HG02798 (cell line): Measurements from ENCODE around the gene MT3.

Source experiments
- ATAC-seq: cut with Tn5 transposase; IDR thresholded peaks from one replicate; pipeline ENCODE4 v1.9.1; 2021; ENCODE audit warnings: mild to moderate bottlenecking; ENCODE audit not compliant: unreplicated experiment, poor library complexity

Gene MT3

DNA sequence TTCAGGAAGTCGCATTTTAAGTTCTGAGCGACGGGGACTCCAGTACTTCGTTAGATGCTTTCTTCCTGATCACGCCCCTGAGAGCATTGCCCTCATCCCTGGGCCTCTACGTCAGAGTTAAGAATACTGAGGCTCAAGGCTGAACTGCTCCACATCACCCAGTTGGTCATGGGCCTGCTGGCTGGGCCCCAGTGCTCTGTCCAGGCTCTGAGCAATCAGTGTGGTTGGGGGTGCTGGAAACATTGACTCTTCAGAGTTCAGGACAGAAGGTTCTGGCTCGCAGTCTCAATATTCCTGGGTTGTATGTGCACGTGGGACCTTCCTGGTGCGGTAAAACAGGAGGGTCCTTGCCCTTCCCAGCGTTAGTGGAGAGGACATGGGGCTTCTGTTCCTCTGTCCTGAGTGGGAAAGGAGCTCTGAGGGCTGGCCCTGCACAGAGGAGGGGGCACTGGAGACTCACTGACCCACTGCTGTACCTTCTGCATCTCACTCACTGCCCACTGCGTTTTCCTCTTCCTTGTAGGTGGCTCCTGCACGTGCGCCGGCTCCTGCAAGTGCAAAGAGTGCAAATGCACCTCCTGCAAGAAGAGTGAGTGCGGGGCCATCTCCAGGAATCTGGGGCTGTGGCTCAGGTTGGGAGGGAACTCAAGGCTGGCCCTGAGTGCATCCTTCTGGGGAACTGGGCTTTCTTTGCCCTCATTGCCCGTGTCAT is 36.8 kb downstream of the MT3 start:
- ATAC-seq = peak; percentile 12

- ATAC-seq = no peak
Measured at GRCh38 chr16:56626685-56627084, 37.4 kb downstream of the MT3 start.

DNA sequence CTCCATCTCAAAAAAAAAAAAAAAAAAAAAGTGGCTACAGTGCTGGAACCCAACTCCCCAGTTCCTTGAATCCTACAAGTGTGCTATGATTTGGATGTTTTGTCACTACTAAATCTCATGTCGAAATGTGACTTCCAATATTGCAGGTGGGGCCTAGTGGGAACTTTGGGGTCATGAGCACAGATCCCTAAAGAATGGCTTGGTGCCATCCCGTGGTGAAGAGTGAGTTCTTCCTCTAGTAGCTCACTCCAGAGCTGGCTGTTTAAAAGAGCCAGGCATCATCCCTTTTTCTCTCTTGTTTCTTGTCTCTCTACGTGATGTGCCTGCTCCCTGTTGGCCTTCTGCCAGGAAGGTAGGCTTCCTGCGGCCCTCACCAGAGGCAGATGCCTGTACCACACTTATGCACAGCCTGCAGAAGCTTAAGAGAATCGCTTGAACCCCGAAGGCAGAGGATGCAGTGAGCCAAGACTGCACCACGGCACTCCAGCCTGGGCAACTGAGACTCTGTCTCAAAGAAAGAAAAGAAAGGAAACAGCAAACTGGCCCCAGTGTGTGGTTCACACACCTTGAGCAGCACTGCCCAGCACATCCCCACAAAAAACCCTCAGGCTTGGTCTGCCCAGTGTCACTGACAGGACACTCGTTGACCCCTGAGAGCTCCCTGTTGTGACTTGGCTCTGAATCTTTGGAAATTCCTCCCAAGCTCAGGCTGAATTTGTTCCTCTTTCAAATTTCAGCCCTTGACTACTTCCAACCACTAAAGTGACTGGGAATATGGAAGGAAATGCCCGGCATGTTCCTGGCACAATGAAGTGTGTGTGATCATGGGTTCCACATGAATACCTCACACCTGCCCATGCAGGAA is 39.4 kb downstream of the MT3 start:
- no peak for ATAC-seq

DNA sequence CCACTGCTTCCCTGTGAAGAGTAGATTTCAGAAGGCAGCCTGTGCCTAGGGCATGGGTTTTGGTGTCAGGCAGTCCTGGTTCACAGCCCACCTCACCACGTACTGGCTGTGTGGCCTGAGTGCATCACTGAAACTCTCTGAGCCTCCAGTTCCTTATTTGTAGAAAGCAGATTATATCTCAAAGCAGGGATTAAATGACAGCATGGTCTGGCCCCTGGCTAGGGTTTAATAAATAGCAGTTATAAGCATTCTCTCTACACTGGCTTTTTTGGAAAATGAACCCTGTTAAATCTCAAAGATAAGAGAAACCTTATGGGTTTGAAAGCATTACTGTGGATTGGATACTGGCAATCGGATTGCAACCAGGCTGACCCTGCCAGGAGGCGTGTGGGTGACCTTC is 40.2 kb downstream of the MT3 start:
- ATAC-seq = no peak

DNA sequence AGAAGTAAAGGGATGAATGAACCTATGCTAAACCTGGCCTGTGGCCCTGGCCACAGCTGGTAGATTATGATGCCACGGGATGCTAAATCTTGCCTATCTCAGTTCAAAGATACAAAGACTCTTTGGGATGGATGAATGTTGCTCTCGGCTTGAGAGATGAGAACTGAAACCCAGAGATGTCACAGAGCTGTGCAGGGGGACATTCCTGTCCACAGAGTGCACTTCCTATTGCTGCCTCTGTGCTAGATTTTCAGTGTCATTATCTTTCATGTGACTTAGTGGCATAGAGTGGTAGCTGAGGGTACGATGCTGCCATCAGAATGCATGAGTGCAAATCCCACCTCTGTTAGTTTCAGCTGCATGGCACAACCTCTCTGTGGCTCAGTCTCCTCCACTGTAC is 40.8 kb downstream of the MT3 start:
- peak; percentile 66 for ATAC-seq

GRCh38 chr16:56631197-56631596 is 41.9 kb downstream of the MT3 start:
- ATAC-seq = no peak

DNA sequence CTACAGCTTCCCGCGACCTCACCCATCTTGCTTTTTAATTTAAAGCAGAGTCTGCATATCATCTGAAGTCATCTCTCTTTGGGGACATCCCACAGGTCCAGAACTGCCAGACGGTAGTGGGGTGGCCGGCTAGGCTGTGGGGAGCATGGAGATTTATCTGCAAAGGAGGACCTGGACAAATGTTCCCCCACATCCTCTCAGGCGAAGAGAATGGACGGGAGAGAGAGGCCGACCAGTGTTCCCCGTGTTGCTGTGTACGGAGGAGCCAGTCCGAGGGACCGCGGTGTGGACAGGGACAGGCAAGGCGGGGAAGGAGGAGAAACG is 42.5 kb downstream of the MT3 start:
- ATAC-seq = no peak

DNA sequence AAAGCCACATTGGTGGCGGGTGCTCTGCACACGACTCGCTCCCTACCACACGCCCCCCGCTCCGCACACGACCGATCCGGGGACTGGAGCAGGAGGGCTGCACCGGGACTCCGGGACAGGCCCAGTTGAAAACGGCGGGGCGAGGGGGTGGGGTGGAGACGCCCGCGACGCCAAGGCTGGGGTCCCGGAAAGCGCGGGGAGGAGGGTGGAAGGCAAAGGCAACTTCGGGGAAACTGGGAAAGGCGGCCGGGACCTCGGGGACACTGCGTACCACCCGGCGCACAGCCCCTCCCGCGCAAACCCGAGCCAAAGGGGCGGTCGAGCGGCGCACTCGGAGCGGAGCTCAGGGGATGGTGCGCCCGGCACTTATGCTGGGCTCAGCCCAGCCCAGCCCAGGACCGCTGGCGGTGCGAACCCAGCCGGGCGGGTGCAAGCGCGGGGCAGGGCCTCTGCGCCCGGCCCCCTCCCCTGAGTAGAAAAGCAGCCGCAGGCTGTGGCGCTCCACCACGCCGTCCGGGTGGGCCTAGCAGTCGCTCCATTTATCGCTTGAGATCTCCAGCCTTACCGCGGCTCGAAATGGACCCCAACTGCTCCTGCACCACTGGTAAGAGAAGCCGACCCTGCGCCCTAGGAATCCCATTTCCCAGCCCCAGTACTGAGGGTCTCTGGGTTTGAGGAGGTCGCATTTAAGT is 43.0 kb downstream of the MT3 start, which contains the start of gene MT1M:
TSS of gene MT1M (plus strand) at position 504 of the 692 bp plus-strand sequence. CDS start at position 577, 73 bp downstream.
- no peak for ATAC-seq

DNA sequence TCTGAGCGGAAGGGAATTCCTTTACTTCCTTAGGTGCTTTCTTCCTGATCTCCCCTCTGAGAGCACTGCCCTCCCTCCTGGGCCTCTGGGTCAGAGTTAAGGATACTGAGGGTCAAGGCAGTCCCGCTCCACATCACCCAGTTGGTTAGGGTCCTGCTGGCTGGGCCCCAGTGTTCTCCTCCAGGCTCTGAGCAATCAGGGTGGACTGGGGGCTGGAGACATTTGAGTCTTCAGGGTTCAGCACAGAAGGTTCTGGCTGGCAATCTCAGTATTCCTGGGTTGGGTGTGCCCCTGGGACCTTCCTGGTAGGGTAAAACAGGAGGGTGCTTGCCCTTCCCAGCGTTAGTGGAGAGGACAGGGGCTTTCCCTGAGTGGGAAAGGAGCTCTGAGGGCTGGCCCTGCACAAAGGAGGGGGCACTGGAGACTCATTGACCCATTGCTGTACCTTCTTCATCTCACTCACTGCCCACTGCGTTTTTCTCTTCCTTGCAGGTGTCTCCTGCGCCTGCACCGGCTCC is 43.6 kb downstream of the MT3 start:
- no peak for ATAC-seq

- no peak for ATAC-seq
Measured at GRCh38 chr16:56633535-56633934, 44.2 kb downstream of the MT3 start.

DNA sequence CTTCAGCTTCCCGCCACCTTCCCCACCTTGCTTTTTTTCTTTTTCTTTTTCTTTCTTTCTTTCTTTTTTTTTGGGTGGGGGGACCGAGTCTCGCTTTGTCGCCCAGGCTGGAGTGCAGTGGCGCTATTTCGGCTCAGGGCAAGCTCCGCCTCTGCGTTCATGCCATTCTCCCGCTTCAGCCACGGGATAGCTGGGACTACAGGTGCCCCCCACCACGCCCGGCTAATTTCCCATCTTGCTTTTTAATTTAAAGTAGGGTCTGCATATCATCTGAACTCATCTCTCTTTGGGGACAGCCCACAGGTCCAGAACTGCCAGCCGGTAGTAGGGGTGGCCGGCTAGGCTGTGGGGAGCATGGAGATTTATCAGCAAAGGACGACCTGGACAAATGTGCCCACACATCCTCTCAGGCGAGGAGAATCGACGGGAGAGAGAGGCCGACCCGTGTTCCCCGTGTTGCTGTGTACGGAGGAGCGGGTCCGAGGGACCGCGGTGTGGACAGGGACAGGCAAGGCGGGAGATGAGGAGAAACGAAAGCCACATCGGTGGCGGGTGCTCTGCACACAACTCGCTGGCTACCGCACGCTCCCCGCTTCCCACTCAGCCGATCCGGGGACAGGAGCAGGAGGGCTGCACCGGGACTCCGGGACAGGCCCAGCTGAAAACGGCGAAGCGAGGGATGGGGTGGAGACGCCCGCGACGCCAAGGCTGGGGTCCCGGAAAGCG is 45.5 kb downstream of the MT3 start:
- ATAC-seq = no peak

- no peak for ATAC-seq
Measured at GRCh38 chr16:56635441-56635967, 46.2 kb downstream of the MT3 start.

DNA sequence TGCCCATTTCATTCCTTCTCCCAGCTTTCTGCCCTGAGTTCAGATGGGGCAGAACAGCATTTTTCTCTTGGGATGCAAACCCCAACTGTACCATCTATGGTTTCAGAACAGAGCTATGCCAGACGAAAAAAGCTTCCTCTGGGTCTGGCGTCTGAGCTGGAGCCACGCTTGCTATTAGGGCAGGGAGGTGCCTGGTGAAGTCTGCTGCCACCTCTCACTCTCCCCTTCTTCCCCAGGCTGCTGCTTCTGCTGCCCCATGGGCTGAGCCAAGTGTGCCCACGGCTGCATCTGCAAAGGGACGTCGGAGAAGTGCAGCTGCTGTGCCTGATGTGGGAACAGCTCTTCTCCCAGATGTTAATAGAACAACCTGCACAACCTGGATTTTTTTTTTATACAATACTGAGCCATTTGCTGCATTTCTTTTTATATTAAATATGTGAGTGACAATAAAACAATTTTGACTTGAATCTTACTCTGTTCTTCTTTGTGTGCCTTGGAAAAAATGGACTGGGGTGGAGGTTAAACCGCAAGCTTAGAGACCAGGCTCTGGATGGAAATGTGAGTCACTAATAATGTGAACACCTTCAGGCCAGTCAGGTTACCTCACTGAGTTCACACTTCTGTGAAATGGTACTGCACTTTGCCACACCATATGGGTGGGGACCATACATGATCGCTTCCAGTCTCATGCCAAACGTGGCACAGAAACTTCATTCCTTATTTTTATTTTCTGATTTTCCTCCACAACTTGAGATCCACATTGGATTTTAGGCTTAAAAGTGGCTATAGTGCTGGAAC is 47.5 kb downstream of the MT3 start:
- ATAC-seq = no peak

DNA sequence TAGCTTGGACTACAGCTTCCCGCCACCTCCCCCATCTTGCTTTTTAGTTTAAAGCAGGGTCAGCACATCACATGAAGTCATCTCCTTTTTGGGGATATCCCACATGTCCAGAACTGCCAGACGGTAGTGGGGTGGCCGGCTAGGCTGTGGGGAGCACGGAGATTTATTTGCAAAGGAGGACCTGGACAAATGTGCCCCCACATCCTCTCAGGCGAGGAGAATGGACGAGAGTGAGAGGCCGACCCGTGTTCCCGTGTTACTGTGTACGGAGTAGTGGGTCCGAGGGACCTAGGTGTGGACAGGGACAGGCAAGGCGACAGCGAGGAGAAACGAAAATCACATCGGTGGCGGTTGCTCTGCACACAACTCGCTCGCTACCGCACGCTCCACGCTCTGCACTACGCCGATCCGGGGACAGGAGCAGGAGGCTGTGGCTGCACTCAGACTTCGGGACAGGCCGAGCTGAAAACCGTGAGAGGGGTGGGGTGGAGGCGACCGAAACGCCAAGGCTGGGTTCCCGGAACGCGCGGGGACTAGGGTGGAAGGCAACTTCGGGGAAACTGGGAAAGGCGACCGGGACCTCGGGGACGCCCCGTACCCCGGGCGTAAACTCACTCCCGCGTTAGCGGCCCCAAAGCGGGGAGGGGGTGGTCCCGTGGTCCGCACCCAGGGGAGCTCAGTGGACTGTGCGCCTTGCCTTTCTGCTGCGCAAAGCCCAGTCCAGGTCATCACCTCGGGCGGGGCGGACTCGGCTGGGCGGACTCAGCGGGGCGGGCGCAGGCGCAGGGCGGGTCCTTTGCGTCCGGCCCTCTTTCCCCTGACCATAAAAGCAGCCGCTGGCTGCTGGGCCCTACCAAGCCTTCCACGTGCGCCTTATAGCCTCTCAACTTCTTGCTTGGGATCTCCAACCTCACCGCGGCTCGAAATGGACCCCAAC is 48.8 kb downstream of the MT3 start, which contains the start of gene MT1A:
TSS of gene MT1A (plus strand) at position 853 of the 937 bp plus-strand sequence. CDS start at position 926, 73 bp downstream.
- ATAC-seq = no peak

DNA sequence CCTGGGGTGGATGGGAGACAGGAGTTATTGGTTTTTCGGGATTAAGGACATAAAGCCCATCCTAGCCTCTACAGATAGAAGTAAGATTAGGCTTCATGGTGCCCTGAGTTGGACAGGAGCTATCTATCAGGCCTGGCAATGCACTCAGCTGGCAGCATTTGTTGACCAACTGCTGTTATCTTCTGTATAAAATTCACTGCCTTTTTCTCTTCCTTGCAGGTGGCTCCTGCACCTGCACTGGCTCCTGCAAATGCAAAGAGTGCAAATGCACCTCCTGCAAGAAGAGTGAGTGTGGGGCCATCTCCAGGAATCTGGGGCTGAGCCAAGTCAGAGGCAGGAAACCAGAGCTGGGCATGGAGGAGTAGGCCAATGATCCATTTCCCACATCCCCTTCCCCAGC is 49.7 kb downstream of the MT3 start:
- ATAC-seq = no peak

GRCh38 chr16:56640076-56640475 is 50.7 kb downstream of the MT3 start:
- no peak for ATAC-seq
